ENCODE results near the gene RELN.

DNA sequence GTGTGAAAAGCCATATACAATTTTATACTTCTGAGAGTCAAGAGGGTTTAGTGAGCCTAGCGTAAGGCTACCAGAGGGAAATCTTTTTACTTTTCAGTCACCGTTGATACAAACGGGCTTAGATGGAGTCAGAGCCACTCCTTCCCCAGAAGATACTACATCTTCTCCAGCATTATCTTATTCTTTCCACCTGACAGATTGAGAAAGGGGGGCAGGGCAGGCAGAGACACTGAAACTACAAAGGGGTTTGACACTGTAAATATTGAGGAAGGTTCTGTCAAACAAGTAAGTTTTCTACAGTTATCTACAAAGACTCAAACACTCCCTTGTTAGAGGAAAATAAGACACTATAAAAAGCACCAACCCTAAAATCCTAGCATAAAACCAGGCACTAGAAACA lies 100.0 kb downstream of the RELN start:
- TF ChIP-seq, protein P1, sequence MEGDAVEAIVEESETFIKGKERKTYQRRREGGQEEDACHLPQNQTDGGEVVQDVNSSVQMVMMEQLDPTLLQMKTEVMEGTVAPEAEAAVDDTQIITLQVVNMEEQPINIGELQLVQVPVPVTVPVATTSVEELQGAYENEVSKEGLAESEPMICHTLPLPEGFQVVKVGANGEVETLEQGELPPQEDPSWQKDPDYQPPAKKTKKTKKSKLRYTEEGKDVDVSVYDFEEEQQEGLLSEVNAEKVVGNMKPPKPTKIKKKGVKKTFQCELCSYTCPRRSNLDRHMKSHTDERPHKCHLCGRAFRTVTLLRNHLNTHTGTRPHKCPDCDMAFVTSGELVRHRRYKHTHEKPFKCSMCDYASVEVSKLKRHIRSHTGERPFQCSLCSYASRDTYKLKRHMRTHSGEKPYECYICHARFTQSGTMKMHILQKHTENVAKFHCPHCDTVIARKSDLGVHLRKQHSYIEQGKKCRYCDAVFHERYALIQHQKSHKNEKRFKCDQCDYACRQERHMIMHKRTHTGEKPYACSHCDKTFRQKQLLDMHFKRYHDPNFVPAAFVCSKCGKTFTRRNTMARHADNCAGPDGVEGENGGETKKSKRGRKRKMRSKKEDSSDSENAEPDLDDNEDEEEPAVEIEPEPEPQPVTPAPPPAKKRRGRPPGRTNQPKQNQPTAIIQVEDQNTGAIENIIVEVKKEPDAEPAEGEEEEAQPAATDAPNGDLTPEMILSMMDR (conservative IDR thresholded peaks at IDR 0.05; ENCODE audit: low read length): no peak
- TF ChIP-seq EZH2phosphoT487 (IDR thresholded peaks at IDR 0.05; ENCODE audit: borderline replicate concordance): no peak
